HepG2 (cell line): Measurements from ENCODE around the gene EED. TPM values are rescaled to one million over a fixed set of nuclear protein-coding genes. Genes with fewer than 3 reads are reported as not detected.

Experiments used
- ADNP ChIP-seq: sonication (generic); formaldehyde crosslinking; IDR thresholded peaks from 2 replicates; pipeline ENCODE4 v1.4.0; 2020; ENCODE audit warnings: missing genetic modification reagents
- KDM1A ChIP-seq: IDR thresholded peaks from 2 replicates; pipeline ENCODE4 v1.6.1; 2016; ENCODE audit warnings: missing compliant biosample characterization
- LCORL ChIP-seq, 2 experiments: fragments of 450-650 bp in 1 of 2; sonication (generic) in 1 of 2; formaldehyde crosslinking in 1 of 2; IDR thresholded peaks; 2 replicates each; pipeline versions ENCODE4 v1.5.0 to v1.6.1; 2017 to 2020; ENCODE audit warnings: antibody characterized with exemption in 1 of 2, missing genetic modification reagents in 1 of 2
- TBX3 ChIP-seq: fragments of 450-650 bp; IDR thresholded peaks from 2 replicates; pipeline ENCODE4 v1.6.1; 2017; ENCODE audit warnings: antibody characterized with exemption, mild to moderate bottlenecking, inconsistent platforms, borderline replicate concordance
- YEATS4 ChIP-seq: sonication (generic); formaldehyde crosslinking; IDR thresholded peaks from 2 replicates; pipeline ENCODE4 v1.4.0; 2020; ENCODE audit warnings: missing genetic modification reagents, borderline replicate concordance
- ZNF136 ChIP-seq: sonication (generic); formaldehyde crosslinking; IDR thresholded peaks from 2 replicates; pipeline ENCODE4 v1.8.1; 2022; ENCODE audit warnings: low read depth, mild to moderate bottlenecking, moderate library complexity, missing genetic modification reagents
- ZNF749 ChIP-seq: sonication (generic); formaldehyde crosslinking; IDR thresholded peaks from 2 replicates; pipeline ENCODE4 v1.8.0; 2022; ENCODE audit warnings: mild to moderate bottlenecking, missing genetic modification reagents, moderate library complexity, borderline replicate concordance
- polyA plus RNA-seq, 8 experiments: library from polyadenylated mRNA; depleted of rRNA in 3 of 8; stranded (reverse) in 7 of 8; unstranded in 1 of 8; fragments of >200 nt; fragmentation: Illumina TruSeq in 4 of 8; extraction: Trizol in 4 of 8; gene quantifications; 2 replicates each; pipeline versions ENCODE4 v1.2.1 to v1.2.3, GENCODE V29; 2011 to 2016; ENCODE audit warnings: low read depth in 4 of 8, missing spikeins in 1 of 8, mixed read lengths in 1 of 8; ENCODE audit not compliant: insufficient read depth in 1 of 8
- total RNA-seq, 5 experiments: library from RNA; depleted of rRNA; stranded (reverse); fragments of >200 nt; fragmentation: Illumina TruSeq; extraction: Trizol; gene quantifications; 2 replicates each; pipeline ENCODE4 v1.2.3, GENCODE V29; 2016; ENCODE audit warnings: low read depth in 1 of 5
- TF ChIP-seq, protein P1 (sequence below): sonication (generic); formaldehyde crosslinking; conservative IDR thresholded peaks from 2 replicates; pipeline ENCODE4 v1.8.1; 2023; ENCODE audit warnings: missing genetic modification reagents
- TF ChIP-seq, protein P2 (sequence below): IDR thresholded peaks from 2 replicates; pipeline ENCODE4 v1.6.1; 2016
- TF ChIP-seq, protein P3 (sequence below): IDR thresholded peaks from 2 replicates; pipeline ENCODE4 v1.6.1; 2018; ENCODE audit warnings: missing genetic modification reagents
- TF ChIP-seq, protein P4 (sequence below): sonication (generic); formaldehyde crosslinking; IDR thresholded peaks from 2 replicates; pipeline ENCODE4 v1.9.0; 2021; ENCODE audit warnings: missing genetic modification reagents, borderline replicate concordance
- TF ChIP-seq, protein P5 (sequence below), 2 experiments: fragments of 450-650 bp in 1 of 2; sonication (generic) in 1 of 2; formaldehyde crosslinking; IDR thresholded peaks; 2 replicates each; pipeline versions ENCODE4 v1.5.0 to v1.8.0; 2020 to 2022; ENCODE audit warnings: mild to moderate bottlenecking in 1 of 2, missing genetic modification reagents in 1 of 2
- TF ChIP-seq, protein P6 (sequence below): sonication (generic); formaldehyde crosslinking; IDR thresholded peaks from 2 replicates; pipeline ENCODE4 v1.4.0; 2020; ENCODE audit warnings: missing genetic modification reagents
- TF ChIP-seq, protein P7 (sequence below): sonication (generic); formaldehyde crosslinking; IDR thresholded peaks from 2 replicates; pipeline ENCODE4 v1.4.0; 2020; ENCODE audit warnings: missing genetic modification reagents

The EED gene
- total and polyA plus RNA-seq, 2 of the 13 experiments (the other 11 are each of a cell fraction or from before 2014, with no cell fraction given), result 11.0 to 28.4 TPM

DNA sequence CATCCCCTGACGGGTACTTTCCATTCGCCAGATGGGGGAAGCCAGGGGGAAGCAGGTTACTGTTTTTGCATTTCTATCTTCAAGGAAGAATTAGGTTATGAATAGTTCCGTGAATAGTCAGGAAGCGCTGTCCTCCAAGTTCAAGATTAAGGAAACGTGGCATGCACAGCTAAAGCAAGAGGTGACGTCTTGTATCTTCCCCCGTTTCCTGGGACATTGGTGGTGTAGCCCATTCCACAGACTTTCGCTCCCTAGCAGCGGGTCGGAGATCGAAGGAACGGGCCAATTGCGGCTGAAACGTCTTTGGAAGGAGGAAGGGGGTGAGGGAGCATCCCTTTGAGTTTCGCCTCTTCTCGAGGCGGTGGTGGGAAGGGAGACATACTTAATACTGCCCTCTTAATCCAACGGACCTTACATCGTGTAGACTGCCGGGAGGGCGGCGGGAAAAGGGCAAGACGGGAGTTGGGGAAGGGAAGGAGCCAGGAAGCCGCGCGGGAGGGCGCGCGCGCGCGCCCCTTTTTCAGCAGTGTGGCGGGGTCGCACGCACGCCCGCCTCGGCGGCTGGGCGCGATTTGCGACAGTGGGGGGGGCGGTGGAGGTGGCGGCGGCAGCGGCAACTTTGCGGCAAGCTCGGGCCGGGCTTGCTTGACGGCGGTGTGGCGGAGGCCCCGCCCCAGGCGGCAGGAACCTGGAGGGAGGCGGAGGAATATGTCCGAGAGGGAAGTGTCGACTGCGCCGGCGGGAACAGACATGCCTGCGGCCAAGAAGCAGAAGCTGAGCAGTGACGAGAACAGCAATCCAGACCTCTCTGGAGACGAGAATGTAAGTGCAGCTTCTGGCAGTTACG lies at the start of gene EED (continued):
- TF ChIP-seq LCORL (IDR thresholded peaks at IDR 0.05) (no peak), LCORL (CRISPR knock-in tag; IDR thresholded peaks at IDR 0.05) (0 out of 2 replicates have a peak, but pooled peaks have one; percentile 24), ZNF749 (0 out of 2 replicates have a peak, but pooled peaks have one; percentile 16), ZNF136 (peak; percentile 68; the same call in 1 of the 2 replicates), KDM1A (0 out of 2 replicates have a peak, but pooled peaks have one; percentile 14), ADNP (no peak), YEATS4 (CRISPR knock-in tag) (peak; percentile 88), TBX3 (peak; percentile 9; the same call in 1 of the 2 replicates)
- TF ChIP-seq, protein P1, sequence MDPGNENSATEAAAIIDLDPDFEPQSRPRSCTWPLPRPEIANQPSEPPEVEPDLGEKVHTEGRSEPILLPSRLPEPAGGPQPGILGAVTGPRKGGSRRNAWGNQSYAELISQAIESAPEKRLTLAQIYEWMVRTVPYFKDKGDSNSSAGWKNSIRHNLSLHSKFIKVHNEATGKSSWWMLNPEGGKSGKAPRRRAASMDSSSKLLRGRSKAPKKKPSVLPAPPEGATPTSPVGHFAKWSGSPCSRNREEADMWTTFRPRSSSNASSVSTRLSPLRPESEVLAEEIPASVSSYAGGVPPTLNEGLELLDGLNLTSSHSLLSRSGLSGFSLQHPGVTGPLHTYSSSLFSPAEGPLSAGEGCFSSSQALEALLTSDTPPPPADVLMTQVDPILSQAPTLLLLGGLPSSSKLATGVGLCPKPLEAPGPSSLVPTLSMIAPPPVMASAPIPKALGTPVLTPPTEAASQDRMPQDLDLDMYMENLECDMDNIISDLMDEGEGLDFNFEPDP (CRISPR knock-in tag), result no peak
- TF ChIP-seq, protein P2, sequence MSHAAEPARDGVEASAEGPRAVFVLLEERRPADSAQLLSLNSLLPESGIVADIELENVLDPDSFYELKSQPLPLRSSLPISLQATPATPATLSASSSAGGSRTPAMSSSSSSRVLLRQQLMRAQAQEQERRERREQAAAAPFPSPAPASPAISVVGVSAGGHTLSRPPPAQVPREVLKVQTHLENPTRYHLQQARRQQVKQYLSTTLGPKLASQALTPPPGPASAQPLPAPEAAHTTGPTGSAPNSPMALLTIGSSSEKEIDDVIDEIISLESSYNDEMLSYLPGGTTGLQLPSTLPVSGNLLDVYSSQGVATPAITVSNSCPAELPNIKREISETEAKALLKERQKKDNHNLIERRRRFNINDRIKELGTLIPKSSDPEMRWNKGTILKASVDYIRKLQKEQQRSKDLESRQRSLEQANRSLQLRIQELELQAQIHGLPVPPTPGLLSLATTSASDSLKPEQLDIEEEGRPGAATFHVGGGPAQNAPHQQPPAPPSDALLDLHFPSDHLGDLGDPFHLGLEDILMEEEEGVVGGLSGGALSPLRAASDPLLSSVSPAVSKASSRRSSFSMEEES (CRISPR knock-in tag), result peak; percentile 53
- TF ChIP-seq, protein P3, sequence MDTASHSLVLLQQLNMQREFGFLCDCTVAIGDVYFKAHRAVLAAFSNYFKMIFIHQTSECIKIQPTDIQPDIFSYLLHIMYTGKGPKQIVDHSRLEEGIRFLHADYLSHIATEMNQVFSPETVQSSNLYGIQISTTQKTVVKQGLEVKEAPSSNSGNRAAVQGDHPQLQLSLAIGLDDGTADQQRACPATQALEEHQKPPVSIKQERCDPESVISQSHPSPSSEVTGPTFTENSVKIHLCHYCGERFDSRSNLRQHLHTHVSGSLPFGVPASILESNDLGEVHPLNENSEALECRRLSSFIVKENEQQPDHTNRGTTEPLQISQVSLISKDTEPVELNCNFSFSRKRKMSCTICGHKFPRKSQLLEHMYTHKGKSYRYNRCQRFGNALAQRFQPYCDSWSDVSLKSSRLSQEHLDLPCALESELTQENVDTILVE (CRISPR knock-in tag), result peak; percentile 30; the same call in 1 of the 2 replicates
- TF ChIP-seq, protein P4, sequence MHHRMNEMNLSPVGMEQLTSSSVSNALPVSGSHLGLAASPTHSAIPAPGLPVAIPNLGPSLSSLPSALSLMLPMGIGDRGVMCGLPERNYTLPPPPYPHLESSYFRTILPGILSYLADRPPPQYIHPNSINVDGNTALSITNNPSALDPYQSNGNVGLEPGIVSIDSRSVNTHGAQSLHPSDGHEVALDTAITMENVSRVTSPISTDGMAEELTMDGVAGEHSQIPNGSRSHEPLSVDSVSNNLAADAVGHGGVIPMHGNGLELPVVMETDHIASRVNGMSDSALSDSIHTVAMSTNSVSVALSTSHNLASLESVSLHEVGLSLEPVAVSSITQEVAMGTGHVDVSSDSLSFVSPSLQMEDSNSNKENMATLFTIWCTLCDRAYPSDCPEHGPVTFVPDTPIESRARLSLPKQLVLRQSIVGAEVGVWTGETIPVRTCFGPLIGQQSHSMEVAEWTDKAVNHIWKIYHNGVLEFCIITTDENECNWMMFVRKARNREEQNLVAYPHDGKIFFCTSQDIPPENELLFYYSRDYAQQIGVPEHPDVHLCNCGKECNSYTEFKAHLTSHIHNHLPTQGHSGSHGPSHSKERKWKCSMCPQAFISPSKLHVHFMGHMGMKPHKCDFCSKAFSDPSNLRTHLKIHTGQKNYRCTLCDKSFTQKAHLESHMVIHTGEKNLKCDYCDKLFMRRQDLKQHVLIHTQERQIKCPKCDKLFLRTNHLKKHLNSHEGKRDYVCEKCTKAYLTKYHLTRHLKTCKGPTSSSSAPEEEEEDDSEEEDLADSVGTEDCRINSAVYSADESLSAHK (CRISPR knock-in tag), result peak; percentile 56; the same call in 1 of the 2 replicates
- TF ChIP-seq, protein P5, sequence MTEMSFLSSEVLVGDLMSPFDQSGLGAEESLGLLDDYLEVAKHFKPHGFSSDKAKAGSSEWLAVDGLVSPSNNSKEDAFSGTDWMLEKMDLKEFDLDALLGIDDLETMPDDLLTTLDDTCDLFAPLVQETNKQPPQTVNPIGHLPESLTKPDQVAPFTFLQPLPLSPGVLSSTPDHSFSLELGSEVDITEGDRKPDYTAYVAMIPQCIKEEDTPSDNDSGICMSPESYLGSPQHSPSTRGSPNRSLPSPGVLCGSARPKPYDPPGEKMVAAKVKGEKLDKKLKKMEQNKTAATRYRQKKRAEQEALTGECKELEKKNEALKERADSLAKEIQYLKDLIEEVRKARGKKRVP (CRISPR knock-in tag; IDR thresholded peaks at IDR 0.05), result no peak; a peak in 1 of 4 replicates
- TF ChIP-seq, protein P6, sequence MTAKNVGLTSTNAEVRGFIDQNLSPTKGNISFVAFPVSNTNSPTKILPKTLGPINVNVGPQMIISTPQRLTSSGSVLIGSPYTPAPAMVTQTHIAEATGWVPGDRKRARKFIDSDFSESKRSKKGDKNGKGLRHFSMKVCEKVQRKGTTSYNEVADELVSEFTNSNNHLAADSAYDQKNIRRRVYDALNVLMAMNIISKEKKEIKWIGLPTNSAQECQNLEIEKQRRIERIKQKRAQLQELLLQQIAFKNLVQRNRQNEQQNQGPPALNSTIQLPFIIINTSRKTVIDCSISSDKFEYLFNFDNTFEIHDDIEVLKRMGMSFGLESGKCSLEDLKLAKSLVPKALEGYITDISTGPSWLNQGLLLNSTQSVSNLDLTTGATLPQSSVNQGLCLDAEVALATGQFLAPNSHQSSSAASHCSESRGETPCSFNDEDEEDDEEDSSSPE (CRISPR knock-in tag), result peak; percentile 88; the same call in 1 of the 2 replicates
- TF ChIP-seq, protein P7, sequence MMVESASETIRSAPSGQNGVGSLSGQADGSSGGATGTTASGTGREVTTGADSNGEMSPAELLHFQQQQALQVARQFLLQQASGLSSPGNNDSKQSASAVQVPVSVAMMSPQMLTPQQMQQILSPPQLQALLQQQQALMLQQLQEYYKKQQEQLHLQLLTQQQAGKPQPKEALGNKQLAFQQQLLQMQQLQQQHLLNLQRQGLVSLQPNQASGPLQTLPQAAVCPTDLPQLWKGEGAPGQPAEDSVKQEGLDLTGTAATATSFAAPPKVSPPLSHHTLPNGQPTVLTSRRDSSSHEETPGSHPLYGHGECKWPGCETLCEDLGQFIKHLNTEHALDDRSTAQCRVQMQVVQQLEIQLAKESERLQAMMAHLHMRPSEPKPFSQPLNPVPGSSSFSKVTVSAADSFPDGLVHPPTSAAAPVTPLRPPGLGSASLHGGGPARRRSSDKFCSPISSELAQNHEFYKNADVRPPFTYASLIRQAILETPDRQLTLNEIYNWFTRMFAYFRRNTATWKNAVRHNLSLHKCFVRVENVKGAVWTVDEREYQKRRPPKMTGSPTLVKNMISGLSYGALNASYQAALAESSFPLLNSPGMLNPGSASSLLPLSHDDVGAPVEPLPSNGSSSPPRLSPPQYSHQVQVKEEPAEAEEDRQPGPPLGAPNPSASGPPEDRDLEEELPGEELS (CRISPR knock-in tag), result no peak
